ENCODE results near the gene TMEM53.
A peak's percentile ranks its signal among the peaks of the same experiment; 100 is the strongest.
"Not testable (repeated sequence)": the region's sequence is repeated elsewhere in the genome, so short reads cannot be mapped to it uniquely, and the experiment has no call there.

Gene TMEM53

DNA sequence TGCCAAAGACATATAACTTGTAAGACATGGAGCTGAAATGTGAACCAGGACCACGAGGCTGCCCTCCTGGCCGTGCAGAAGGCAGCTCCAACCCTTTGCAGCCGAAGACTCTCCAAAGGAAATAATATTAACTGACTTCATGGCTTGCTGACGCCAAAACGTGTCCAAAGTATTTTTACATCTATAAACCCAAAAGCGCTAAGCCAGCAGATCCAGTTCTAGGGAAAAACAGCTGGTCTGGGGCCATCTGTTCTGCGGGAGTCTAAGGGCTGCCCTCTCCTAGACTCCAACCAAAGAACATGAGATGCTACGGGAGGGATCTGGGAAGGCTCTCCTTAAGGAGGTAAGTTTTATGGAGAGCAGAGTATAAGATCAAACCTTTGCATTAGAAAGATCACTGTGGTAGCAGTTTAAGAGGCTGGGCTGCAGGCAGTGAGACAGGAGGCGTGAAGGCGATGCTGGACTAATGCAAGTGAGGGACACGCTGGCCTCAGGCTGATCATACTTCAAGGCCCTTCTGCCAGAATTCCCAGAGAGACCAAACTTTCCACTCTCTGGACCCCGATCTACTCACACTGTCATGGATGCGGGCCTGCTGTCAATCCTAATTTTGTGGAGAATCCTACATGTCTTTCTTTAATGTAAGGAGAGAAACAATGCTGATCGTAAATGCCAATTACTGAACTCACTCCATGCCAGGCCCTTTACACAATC is 1.2 kb downstream of the TMEM53 start:
- DNase-seq (ENCODE audit: low read depth in 2 of 2), result no peak

- DNase-seq (ENCODE audit: low read depth in 2 of 2), result no peak
These were observed 1.9 kb downstream of the TMEM53 start for GRCh38 chr1:44672254-44672955.

GRCh38 chr1:44670751-44671640 is 3.3 kb downstream of the TMEM53 start:
- no peak for DNase-seq (ENCODE audit: low read depth in 2 of 2)

GRCh38 chr1:44666719-44667118 is 7.6 kb downstream of the TMEM53 start:
- DNase-seq (ENCODE audit: low read depth in 2 of 2), result not testable (repeated sequence)

DNA sequence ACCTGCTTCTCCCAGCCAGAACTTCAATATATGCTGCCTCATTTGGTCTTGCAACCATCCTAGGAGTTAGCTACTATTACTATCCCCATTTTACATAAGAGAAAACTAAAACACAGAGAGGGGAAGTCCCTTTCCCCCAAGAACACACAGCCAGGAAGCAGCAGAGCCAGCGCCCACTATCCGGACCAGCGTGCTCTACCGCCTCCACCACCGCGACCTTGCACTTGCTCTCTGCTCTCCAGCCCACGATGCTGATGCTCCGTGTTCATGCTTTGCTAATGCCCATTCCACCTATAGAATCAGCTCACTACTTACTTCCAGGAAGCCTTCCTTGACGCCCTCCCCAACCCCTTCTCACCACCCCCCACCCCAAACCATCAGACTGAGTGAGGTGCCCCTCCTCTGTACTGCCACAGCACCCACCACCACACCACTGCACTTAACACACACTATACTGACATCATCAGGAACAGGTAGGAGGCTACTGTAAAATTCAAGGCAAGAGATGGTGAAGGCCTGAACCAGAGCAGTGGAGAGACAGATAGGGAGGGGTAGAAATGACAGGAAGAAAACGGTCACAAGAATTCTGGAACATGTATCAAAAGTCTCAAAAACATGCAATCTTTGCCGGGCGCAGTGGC is 9.4 kb downstream of the TMEM53 start:
- DNase-seq (ENCODE audit: low read depth in 2 of 2), result no peak

- no peak for DNase-seq (ENCODE audit: low read depth in 2 of 2)
These were observed 10.9 kb downstream of the TMEM53 start for GRCh38 chr1:44663417-44663816.

DNA sequence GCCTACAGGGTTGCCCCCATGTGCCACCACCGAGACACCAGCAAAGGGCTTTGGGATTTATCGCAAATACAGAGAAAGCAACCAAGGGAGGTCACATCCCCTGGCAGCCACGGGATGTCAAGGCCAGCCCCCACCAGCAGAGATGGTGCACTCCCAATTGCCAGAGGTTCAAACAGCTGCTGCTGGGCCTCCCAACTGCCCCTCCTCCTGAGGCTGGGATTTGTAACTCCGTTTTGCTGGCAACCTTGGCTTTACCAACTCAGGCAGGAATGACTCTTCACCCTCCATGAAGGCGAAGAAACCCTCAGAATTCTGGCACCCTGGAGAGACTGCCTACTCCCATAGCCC is 11.6 kb downstream of the TMEM53 start:
- DNase-seq (ENCODE audit: low read depth in 2 of 2), result no peak

DNA sequence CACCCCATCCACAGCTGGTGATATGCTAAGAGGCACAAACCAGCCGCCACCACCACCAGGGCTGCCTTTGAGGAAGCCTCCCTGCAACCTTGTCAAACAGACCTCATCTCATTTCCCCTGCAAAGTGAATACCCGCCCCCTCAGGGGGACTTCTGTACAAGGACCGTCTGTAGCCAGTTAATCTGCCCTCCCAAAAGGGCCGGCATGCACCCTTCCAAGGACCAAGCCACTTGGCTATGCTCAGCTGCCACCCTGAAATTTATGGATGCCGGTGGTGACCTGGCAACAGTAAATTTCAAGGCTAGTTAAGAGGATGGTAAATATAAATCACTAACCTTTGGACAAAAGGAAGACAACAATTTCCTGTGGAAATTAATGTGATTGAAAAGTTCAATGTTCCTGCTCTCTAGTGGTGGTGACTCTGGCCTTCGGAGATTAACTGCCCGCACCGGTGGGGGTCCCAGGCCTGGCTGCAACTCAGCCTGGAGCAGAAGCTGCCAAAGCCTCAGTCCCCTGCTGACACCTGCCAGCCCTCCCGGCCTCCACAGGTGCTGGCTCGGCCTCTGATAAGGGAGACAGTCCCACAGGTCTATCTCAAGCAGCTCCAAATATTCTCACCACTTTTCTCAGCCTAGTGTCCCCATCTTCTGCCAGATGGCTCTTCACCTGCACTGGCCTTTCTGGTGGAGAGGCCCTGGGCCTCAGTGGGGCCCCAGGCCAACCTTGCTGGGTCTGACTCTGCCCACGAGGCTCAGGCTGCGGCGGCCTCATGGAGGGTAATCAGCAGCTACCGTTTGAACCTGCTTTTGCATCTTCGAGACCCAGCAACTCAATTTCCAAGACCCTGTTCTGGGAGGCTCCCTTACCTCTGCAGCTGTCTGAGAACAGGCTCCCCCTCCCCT is 12.2 kb downstream of the TMEM53 start:
- no peak for DNase-seq (ENCODE audit: low read depth in 2 of 2)

DNA sequence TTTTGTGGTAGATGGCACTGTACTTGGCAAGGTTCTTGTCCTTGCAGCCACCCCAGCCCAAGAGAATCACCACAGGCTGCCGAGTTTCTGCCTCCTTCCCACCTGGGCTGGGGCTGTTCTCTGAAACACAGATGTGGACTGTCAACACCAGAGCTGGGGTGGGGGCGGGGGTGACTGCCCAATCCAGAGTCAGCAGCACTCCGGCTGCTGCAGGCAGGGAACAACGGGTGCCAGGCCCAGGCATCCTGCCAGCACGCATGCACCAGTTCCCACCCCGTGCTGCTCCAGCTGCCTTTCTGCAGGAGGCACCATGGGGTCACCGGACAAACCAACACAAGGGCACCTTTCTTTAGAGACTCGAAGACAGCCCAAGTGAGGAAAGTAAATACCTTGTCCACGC is 14.1 kb downstream of the TMEM53 start:
- DNase-seq (ENCODE audit: low read depth in 2 of 2), result no peak

DNA sequence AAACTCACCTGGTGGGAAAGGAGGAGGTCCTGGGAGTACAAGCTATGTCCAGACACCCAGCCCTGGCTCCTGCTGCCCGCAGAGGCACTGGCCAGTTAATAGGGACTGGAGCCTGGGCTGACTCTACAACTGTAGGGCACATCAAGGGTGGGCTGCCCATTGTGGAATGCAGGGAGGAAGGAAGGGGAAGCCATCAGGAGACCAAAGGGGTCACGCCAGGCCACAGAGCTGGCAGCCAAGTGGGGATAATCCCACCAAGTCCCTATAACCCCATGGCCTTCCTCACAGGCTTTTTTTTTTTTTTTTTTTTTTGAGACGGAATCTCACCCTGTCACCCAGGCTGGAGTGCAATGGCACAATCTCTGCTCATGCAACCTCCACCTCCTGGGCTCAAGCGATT is 14.7 kb downstream of the TMEM53 start:
- DNase-seq (ENCODE audit: low read depth in 2 of 2), result no peak

DNA sequence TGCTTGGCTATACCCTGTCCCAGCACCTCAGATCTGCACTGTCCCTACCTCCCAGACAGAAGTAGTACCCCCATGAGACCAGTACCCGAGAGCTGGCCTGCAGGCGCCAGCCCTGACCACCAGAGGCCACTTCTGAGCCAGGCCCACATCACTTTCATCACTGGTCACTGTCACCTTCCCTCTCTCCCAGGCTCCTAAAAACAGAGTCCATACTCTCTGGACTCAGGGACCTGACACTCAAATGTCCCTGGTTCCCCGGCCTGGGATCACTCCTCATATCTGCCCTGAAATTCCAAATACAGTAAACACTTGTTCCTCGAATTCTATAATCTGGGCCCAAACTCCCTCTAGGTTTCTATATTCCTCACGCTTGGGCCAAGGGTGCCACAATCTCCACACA is 18.7 kb downstream of the TMEM53 start:
- no peak for DNase-seq (ENCODE audit: low read depth in 2 of 2)

DNA sequence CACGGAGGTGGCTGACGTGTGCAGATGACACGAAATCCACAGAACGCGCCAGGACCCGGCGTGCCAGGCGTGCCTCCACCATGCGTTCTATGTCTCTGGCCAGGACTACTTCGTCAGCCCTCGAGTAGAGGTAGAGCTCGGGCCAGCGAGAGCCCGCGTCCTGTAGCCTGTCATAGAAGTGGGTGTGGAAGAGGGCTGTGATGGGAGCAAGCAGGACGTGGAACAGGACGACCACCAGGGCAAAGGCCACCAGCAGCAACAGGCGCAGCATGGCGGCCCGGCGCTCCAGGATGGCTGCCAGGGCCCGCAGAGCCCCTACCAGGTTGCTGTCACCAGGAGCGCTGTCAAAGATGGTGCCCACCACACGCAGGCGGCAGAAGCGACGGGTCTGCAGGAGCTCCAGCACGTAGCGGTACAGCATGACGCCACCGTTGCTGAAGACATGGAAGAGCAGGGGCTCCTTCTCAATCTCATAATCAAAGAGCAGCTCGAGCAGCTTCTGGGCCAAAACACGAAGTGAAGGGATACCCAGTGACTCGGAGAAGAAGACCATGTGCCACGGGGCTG is 19.6 kb downstream of the TMEM53 start:
- DNase-seq (ENCODE audit: low read depth in 2 of 2), result no peak

DNA sequence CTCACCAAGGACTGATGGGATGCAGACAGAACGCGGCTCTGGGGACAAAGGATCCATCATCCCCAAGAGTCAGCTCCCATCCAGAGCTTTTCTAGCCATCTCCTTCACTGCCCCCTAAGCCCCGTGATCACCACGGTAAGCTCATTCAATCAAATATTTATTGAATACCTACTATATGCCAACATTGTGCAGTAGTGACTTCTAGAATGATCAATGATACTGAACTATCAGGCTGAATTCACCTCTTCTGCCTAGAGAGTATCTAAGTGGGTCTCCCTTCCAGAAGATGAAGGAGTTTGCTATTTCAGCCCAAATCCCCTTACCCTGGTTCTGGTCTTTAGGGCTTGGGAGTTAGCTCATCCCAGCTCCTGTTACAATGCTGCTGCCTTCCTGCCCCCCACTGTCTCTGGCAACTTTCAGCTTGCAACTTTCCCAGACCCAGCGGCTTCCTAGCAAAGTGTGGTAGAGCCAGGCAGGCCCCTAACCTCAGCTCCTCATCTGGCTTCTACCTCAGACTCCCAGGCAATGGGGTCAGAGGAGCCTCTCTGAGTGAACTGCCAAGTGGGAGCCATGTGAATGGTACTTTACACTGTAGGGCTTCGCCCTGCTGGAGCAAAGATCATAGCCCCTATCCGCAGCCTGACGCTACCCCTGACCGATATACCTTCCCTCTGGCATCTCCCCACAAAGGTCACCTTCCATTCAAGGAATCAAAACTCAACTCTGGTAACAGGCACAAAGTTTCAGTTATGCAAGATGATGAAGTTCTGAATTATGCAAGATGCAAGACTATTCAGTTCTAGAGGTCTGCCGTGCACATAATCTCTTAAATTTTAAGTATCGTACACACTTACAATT is 20.9 kb downstream of the TMEM53 start:
- DNase-seq (ENCODE audit: low read depth in 2 of 2), result no peak

- DNase-seq (ENCODE audit: low read depth in 2 of 2), result peak in 1 of 2 experiments; percentile 9
These were observed 21.7 kb downstream of the TMEM53 start for GRCh38 chr1:44652445-44653106.

DNA sequence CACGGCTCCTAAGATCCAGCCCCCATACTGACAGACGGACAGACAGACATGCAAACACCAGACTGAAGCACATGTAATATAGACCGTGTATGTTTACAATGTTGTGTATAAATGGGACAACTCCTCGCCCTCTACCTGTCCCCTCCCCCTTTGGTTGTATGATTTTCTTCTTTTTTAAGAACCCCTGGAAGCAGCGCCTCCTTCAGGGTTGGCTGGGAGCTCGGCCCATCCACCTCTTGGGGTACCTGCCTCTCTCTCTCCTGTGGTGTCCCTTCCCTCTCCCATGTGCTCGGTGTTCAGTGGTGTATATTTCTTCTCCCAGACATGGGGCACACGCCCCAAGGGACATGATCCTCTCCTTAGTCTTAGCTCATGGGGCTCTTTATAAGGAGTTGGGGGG is 23.2 kb downstream of the TMEM53 start:
- DNase-seq (ENCODE audit: low read depth in 2 of 2), result no peak

DNA sequence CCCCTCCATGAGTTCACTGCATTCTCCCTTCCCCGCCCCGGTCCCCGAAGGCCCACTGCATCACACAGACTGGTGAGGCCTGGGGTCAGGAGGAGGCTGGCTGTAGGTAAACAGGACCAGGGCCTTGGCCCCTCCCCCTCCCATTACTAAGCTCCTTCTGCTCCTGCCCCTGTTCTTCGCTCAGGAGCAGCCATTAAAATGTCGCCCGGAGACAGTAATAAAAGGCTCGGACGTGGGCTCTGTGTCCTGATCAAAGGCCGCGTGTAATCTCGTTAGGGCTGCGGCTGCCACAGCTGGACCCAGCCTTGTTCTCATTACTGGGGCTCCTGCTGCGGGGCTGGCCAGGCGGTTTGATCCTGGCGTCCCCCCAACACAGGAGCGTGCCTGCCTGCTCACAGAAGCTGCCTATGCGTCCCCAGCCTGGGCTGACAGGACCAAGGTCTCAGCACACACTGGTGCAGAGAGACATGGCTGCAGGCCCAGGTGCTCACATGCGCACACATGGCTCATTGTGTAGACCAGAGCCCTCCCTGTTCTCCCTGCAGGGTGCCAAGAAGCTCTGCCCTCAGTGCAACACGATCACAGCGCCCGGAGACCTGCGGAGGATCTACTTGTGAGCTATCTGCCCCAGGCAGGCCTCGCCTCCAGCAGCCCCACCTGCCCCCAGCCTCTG is 24.0 kb downstream of the TMEM53 start:
- DNase-seq (ENCODE audit: low read depth in 2 of 2), result no peak

- no peak for DNase-seq (ENCODE audit: low read depth in 2 of 2)
These were observed 24.5 kb downstream of the TMEM53 start for GRCh38 chr1:44649788-44650158.

- DNase-seq (ENCODE audit: low read depth in 2 of 2), result no peak
These were observed 25.6 kb downstream of the TMEM53 start for GRCh38 chr1:44648529-44649250.

Data from fibroblast of skin of left biceps (primary cell).